HEK293T (cell line): Measurements from ENCODE around the gene MED1.

Source experiments
- ELF4 ChIP-seq: fragments of 450-650 bp; IDR thresholded peaks from 2 replicates; pipeline ENCODE4 v1.6.1; 2017; ENCODE audit warnings: antibody characterized with exemption
- FOXA1 ChIP-seq: fragments of 450-650 bp; IDR thresholded peaks from 2 replicates; pipeline ENCODE4 v1.6.1; 2016; ENCODE audit warnings: mild to moderate bottlenecking
- HDGF ChIP-seq: fragments of 450-650 bp; IDR thresholded peaks from 2 replicates; pipeline ENCODE4 v1.6.1; 2017; ENCODE audit warnings: antibody characterized with exemption, borderline replicate concordance

DNA sequence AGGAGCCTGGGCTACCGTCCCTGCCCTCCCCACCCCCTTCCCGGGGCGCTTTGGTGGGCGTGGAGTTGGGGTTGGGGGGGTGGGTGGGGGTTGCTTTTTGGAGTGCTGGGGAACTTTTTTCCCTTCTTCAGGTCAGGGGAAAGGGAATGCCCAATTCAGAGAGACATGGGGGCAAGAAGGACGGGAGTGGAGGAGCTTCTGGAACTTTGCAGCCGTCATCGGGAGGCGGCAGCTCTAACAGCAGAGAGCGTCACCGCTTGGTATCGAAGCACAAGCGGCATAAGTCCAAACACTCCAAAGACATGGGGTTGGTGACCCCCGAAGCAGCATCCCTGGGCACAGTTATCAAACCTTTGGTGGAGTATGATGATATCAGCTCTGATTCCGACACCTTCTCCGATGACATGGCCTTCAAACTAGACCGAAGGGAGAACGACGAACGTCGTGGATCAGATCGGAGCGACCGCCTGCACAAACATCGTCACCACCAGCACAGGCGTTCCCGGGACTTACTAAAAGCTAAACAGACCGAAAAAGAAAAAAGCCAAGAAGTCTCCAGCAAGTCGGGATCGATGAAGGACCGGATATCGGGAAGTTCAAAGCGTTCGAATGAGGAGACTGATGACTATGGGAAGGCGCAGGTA is 11.0 kb upstream of the MED1 start:
- TF ChIP-seq FOXA1: no peak
- TF ChIP-seq HDGF: no peak
- no peak for TF ChIP-seq ELF4
